ENCODE results near the gene SMYD3. TPM values are rescaled to one million over a fixed set of nuclear protein-coding genes. Genes with fewer than 3 reads are reported as not detected.

The SMYD3 gene
- total RNA-seq, 1 donor from 2014 or later = 0.32 TPM

- H3K9me3 ChIP-seq = no peaks in the 10 kb centered on the region
- H3K27ac ChIP-seq = no peak overlapping the region
- H3K27me3 ChIP-seq = no peaks in the 10 kb centered on the region
- DNase-seq (ENCODE audit: low spot score in 2 of 2) = no peak
- H3K4me3 ChIP-seq = no peak overlapping the region
- no peak for TF ChIP-seq CTCF (IDR thresholded peaks at IDR 0.05)
- intact Hi-C loops (cut with DNase I) = no loop called here
- no peaks in the 10 kb centered on the region for H3K4me1 ChIP-seq
- H3K36me3 ChIP-seq = no peaks in the 10 kb centered on the region
Observed at GRCh38 chr1:245871191-245871590, 635.9 kb downstream of the SMYD3 start.

GRCh38 chr1:245870698-245871097 lies 636.4 kb downstream of the SMYD3 start:
- Histone ChIP-seq H3K4me3 (no peak overlapping the region), H3K27me3 (no peaks in the 10 kb centered on the region), H3K27ac (no peak overlapping the region), H3K36me3 (no peaks in the 10 kb centered on the region), H3K9me3 (no peaks in the 10 kb centered on the region), H3K4me1 (no peaks in the 10 kb centered on the region)
- intact Hi-C loops (cut with DNase I) = no loop called here
- TF ChIP-seq CTCF (IDR thresholded peaks at IDR 0.05) = no peak
- no peak for DNase-seq (ENCODE audit: low spot score in 2 of 2)

- no peaks in the 10 kb centered on the region for H3K9me3 ChIP-seq
- no peak overlapping the region for H3K27ac ChIP-seq
- intact Hi-C loops (cut with DNase I) = no loop called here
- H3K36me3 ChIP-seq = no peaks in the 10 kb centered on the region
- H3K4me1 ChIP-seq = no peaks in the 10 kb centered on the region
- H3K4me3 ChIP-seq = no peak overlapping the region
- H3K27me3 ChIP-seq = no peaks in the 10 kb centered on the region
- DNase-seq (ENCODE audit: low spot score in 2 of 2) = no peak
- TF ChIP-seq CTCF (IDR thresholded peaks at IDR 0.05) = no peak
Observed at GRCh38 chr1:245869847-245870246, 637.2 kb downstream of the SMYD3 start.

GRCh38 chr1:245867738-245868137 lies 639.3 kb downstream of the SMYD3 start:
- no peak for DNase-seq (ENCODE audit: low spot score in 2 of 2)
- intact Hi-C loops (cut with DNase I) = no loop called here
- Histone ChIP-seq H3K4me3 (no peak overlapping the region), H3K9me3 (no peaks in the 10 kb centered on the region), H3K27me3 (no peaks in the 10 kb centered on the region), H3K36me3 (no peaks in the 10 kb centered on the region), H3K27ac (no peak overlapping the region), H3K4me1 (no peaks in the 10 kb centered on the region)
- no peak for TF ChIP-seq CTCF (IDR thresholded peaks at IDR 0.05)

- intact Hi-C loops (cut with DNase I) = no loop called here
- DNase-seq (ENCODE audit: low spot score in 2 of 2) = no peak
Observed at GRCh38 chr1:245864872-245865271, 642.2 kb downstream of the SMYD3 start.

More at GRCh38 chr1:245864872-245865271, 642.2 kb downstream of the SMYD3 start:
- Histone ChIP-seq H3K36me3 (no peaks in the 10 kb centered on the region), H3K4me3 (no peak overlapping the region), H3K4me1 (no peaks in the 10 kb centered on the region), H3K9me3 (no peaks in the 10 kb centered on the region), H3K27ac (no peak overlapping the region), H3K27me3 (no peaks in the 10 kb centered on the region)
- TF ChIP-seq CTCF (IDR thresholded peaks at IDR 0.05) = no peak
